Neural crest cell (in vitro differentiated cells): Measurements from ENCODE around the gene FHOD3. TPM values are rescaled to one million over a fixed set of nuclear protein-coding genes. Genes with fewer than 3 reads are reported as not detected.

Source experiments
- DNase-seq: peaks from one replicate; pipeline ENCODE4 v3.0.0; 2021; ENCODE audit warnings: low read depth, mixed read lengths, low spot score
- H3K27ac Mint-ChIP-seq: one replicate; pipeline ENCODE4 v1.8.0; 2021; ENCODE audit warnings: mild to moderate bottlenecking, mixed read lengths; ENCODE audit not compliant: unreplicated experiment
- H3K27me3 Mint-ChIP-seq: 2 replicates; pipeline ENCODE4 v1.8.0; 2021; ENCODE audit warnings: low read depth, mild to moderate bottlenecking, mixed read lengths
- H3K36me3 Mint-ChIP-seq: 2 replicates; pipeline ENCODE4 v1.8.0; 2021; ENCODE audit warnings: low read depth, mild to moderate bottlenecking, mixed read lengths
- H3K4me1 Mint-ChIP-seq: 2 replicates; pipeline ENCODE4 v1.8.0; 2021; ENCODE audit warnings: mixed read lengths
- H3K4me3 Mint-ChIP-seq: one replicate; pipeline ENCODE4 v1.8.0; 2021; ENCODE audit warnings: mild to moderate bottlenecking, mixed read lengths
- H3K9me3 Mint-ChIP-seq: 2 replicates; pipeline ENCODE4 v1.8.0; 2021; ENCODE audit warnings: mixed read lengths
- total RNA-seq: library from RNA; stranded (reverse); gene quantifications from 2 replicates; pipeline ENCODE4 v1.2.1, GENCODE V29; 2021
- TF ChIP-seq, protein P1 (sequence below): fragments of 200-600 bp; sonication (generic); conservative IDR thresholded peaks from 2 replicates; pipeline ENCODE4 v1.5.0; 2021; ENCODE audit warnings: antibody characterized with exemption, mild to moderate bottlenecking

FHOD3 gene
- total RNA-seq, 1 donor from 2014 or later: 28.6 TPM

GRCh38 chr18:36465970-36466369 is 168.5 kb downstream of the FHOD3 start:
- Mint-ChIP-seq H3K4me3 (peak overlapping the region; percentile 17), H3K9me3 (no peaks in the 10 kb centered on the region), H3K27me3 (no peaks in the 10 kb centered on the region), H3K4me1 (peaks cover 49% of the 10 kb centered on the region), H3K36me3 (no peaks in the 10 kb centered on the region), H3K27ac (no peak overlapping the region)
- TF ChIP-seq, protein P1, sequence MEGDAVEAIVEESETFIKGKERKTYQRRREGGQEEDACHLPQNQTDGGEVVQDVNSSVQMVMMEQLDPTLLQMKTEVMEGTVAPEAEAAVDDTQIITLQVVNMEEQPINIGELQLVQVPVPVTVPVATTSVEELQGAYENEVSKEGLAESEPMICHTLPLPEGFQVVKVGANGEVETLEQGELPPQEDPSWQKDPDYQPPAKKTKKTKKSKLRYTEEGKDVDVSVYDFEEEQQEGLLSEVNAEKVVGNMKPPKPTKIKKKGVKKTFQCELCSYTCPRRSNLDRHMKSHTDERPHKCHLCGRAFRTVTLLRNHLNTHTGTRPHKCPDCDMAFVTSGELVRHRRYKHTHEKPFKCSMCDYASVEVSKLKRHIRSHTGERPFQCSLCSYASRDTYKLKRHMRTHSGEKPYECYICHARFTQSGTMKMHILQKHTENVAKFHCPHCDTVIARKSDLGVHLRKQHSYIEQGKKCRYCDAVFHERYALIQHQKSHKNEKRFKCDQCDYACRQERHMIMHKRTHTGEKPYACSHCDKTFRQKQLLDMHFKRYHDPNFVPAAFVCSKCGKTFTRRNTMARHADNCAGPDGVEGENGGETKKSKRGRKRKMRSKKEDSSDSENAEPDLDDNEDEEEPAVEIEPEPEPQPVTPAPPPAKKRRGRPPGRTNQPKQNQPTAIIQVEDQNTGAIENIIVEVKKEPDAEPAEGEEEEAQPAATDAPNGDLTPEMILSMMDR: no peak
- no peak for DNase-seq

- no peak for DNase-seq
- Mint-ChIP-seq H3K9me3 (no peaks in the 10 kb centered on the region), H3K27ac (no peak overlapping the region), H3K4me1 (peaks cover 61% of the 10 kb centered on the region), H3K4me3 (no peak overlapping the region), H3K36me3 (no peaks in the 10 kb centered on the region), H3K27me3 (no peaks in the 10 kb centered on the region)
- TF ChIP-seq, protein P1: no peak
Observed at GRCh38 chr18:36467614-36468013, 170.1 kb downstream of the FHOD3 start.

DNA sequence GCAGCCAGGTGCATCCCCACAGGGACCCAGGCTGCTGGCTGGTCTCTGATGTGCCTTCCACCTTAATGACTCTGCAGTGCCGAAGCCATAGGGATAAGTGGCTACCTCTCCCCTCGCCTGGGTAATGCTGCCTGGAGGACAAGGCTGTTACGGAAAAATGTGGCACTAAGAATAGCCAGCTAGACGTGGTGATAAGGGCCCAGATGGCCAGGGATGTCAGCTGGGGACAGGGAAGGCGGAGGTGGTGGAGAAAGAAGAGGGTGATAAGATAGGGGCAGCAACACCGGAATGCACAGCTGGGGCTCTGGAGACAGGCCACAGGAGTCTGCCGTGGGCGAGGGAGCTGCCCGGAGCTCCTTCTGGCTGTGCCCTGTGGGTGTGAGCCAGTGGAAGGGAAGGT is 170.6 kb downstream of the FHOD3 start:
- H3K27ac Mint-ChIP-seq: no peak overlapping the region
- no peaks in the 10 kb centered on the region for H3K36me3 Mint-ChIP-seq
- no peaks in the 10 kb centered on the region for H3K27me3 Mint-ChIP-seq
- H3K4me1 Mint-ChIP-seq: peaks cover 61% of the 10 kb centered on the region
- no peak for DNase-seq
- TF ChIP-seq, protein P1: no peak
- no peak overlapping the region for H3K4me3 Mint-ChIP-seq
- H3K9me3 Mint-ChIP-seq: no peaks in the 10 kb centered on the region

DNA sequence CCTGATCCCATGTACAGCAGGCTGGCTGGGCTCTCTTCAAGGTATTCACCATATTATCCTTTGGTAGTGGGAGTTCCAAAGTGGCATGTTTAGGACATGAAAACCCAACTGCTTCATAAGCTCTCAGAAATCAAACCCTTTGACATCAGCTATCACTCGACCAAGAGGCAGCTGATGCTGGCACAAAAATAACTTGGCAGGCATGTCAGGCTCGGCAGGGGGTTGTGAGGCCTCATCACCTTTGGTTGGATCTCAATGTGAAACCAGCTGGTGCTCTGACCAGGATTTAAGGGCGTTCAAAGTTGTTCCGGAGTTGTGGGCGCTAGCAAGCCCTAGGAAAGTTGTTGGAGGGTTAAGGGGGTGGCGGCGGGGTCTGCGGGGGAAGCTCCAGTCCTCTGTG is 171.9 kb downstream of the FHOD3 start:
- Mint-ChIP-seq H3K27ac (no peak overlapping the region), H3K36me3 (no peaks in the 10 kb centered on the region), H3K4me1 (peaks cover 57% of the 10 kb centered on the region), H3K4me3 (no peak overlapping the region), H3K27me3 (no peaks in the 10 kb centered on the region), H3K9me3 (no peaks in the 10 kb centered on the region)
- no peak for DNase-seq
- TF ChIP-seq, protein P1: no peak

- Mint-ChIP-seq H3K27ac (peak overlapping the region; percentile 65), H3K4me1 (peaks cover 43% of the 10 kb centered on the region), H3K9me3 (no peaks in the 10 kb centered on the region), H3K27me3 (no peaks in the 10 kb centered on the region), H3K4me3 (peak overlapping the region; percentile 45), H3K36me3 (no peaks in the 10 kb centered on the region)
- TF ChIP-seq, protein P1: no peak
- DNase-seq: no peak
Observed at GRCh38 chr18:36470896-36471295, 173.4 kb downstream of the FHOD3 start.

- H3K4me1 Mint-ChIP-seq: peaks cover 42% of the 10 kb centered on the region
- no peak for DNase-seq
- H3K36me3 Mint-ChIP-seq: no peaks in the 10 kb centered on the region
- TF ChIP-seq, protein P1: no peak
- H3K4me3 Mint-ChIP-seq: peak overlapping the region; percentile 45
- H3K9me3 Mint-ChIP-seq: no peaks in the 10 kb centered on the region
- H3K27me3 Mint-ChIP-seq: no peaks in the 10 kb centered on the region
- peak overlapping the region; percentile 65 for H3K27ac Mint-ChIP-seq
Observed at GRCh38 chr18:36471393-36471792, 173.9 kb downstream of the FHOD3 start.
